ENCODE data around the gene PDE10A.
"Not testable (repeated sequence)": the region's sequence is repeated elsewhere in the genome, so short reads cannot be mapped to it uniquely, and the experiment has no call there.

Gene PDE10A

DNA sequence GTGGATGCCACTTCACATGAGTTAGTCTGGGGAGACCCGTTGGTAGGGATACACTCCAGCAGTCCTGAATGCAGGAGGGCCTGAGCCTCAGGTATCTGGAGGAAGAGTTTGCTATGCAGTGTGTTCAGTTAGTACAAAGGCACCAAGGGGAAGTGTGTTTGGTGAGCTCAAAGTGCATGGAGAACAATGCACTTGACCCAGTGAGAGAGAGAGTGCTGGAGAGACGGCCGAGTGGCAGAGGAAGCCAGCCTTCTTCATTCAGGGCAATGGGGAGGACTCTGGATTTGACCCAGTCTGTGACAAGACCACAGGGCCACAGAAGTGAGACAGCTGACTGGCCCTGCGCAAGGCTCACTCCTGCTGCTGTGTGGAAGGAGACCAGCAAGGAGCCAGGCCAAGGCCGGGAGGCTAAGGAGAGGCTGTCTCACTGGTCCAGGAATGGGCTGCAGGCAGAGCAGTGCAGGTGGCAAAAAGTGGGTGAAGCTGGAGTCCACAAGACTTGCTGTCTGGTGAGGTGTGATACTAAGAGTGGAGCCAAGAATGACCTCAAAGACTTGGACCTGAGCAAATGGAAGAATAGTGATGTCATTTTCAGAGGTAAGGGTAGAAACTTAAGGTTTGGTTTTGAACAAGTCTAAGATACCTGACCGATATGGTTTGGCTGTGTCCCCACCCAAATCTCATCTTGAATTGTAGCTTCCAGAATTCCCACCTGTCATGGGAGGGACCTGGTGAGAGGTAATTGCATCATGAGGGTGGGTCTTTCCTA is 38.0 kb downstream of the PDE10A start:
- no peak for DNase-seq (ENCODE audit: low read depth in 2 of 2)

- DNase-seq (ENCODE audit: low read depth in 2 of 2), result no peak
These were observed 41.1 kb downstream of the PDE10A start for GRCh38 chr6:165621940-165622339.

- DNase-seq (ENCODE audit: low read depth in 2 of 2), result not testable (repeated sequence)
These were observed 44.1 kb downstream of the PDE10A start for GRCh38 chr6:165618891-165619290.

- DNase-seq (ENCODE audit: low read depth in 2 of 2), result no peak
These were observed 44.8 kb downstream of the PDE10A start for GRCh38 chr6:165618241-165618640.

DNA sequence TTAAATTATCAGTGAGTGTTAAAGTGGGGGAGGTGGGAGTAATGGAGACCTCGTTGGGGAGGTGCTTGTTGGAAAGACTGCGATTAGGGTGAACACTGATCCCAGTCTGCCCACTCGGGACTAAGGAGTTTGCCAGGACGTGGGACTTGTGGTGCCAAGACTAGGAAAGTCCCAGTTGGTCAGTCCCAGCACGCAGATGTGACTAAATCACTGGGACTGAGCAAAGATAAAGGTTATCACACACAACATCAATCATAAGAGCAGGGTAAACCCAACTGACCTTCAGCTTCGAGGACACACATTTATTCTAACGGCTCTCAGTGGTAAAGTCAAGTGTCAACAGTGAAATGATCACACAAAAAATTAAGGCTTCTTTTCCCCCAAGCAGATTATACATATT is 45.5 kb downstream of the PDE10A start:
- no peak for DNase-seq (ENCODE audit: low read depth in 2 of 2)

DNA sequence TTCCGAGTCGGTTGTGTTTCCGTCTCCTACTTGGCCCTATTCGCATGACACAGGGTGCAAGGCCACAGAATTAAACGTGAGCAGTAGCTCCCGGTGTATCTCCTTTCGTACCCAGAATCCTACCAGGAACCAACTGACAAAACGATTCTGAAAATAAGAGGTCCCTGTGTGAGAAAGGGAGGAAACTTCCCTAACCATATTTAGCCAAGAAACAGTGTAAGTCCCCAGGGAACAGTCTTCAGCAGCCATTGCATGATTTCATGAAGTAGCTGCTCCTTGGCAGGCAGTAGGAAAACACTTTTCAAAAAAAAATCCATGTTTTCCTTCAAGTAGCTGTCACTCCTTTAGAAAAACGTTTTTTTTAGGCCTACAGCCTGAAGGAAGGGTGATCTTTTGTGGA is 46.9 kb downstream of the PDE10A start:
- no peak for DNase-seq (ENCODE audit: low read depth in 2 of 2)

GRCh38 chr6:165615636-165616035 is 47.4 kb downstream of the PDE10A start:
- DNase-seq (ENCODE audit: low read depth in 2 of 2), result no peak

GRCh38 chr6:165611294-165611693 is 51.7 kb downstream of the PDE10A start:
- no peak for DNase-seq (ENCODE audit: low read depth in 2 of 2)

- DNase-seq (ENCODE audit: low read depth in 2 of 2), result not testable (repeated sequence)
These were observed 54.5 kb downstream of the PDE10A start for GRCh38 chr6:165608577-165608976.

- DNase-seq (ENCODE audit: low read depth in 2 of 2), result no peak
These were observed 56.4 kb downstream of the PDE10A start for GRCh38 chr6:165606740-165607008.

DNA sequence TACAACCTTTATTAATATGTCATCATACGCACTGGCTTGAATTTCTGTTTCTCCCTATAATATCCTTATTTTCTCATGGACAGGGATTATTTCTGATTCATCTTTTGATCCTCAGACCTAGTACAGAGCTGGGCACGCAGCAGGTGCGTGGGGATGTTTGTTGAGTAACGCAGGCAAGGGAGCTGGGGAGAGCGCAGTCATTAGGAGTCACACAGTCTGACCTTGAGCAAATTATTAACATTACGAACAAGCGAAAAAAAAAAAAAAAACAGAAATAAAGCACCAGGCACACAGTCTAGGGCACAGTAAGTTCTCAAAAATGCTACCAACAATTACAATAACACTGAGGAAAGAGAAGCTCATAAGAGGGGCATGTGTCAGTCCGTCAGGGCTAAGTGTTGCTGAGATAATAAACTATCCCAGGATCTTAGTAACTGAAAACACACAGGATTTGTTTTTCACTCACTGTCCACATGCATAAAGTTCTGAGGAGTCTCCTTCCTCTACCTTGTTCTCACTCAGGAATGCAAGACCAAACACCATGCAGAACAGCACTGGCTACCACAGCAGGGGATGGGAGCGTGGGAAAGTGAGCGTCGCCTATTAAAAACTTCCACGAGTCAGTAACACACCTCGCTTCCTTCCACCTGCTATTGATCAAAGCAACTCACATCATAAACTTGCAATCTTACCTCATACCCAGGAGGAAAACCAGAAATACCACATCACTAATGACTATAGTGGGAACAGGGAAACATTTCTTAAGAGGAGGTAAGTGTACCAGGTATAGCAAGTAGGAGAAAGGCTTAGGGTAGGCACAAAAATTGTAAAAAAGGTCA is 56.9 kb downstream of the PDE10A start:
- no peak for DNase-seq (ENCODE audit: low read depth in 2 of 2)

- no peak for DNase-seq (ENCODE audit: low read depth in 2 of 2)
These were observed 57.7 kb downstream of the PDE10A start for GRCh38 chr6:165605182-165605875.

GRCh38 chr6:165602291-165602690 is 60.8 kb downstream of the PDE10A start:
- DNase-seq (ENCODE audit: low read depth in 2 of 2), result no peak

DNA sequence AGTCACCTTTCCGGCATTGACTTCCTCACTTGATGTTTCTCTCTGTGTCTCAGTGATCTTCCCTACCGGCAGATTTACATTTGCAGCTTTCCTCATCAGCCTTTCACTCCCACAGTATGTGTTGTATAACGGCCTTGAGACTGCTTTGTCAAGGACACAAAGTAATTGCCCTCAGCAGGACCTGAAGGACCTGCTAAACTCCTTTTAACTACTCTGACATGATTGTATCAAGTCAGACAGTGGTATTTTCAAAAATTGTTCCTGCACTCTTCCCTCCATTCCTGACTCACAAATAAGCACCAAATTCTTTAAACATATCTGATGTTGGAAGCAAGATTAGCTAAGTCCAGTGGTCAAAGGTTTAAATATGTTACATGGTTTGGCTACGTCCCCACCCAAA is 62.4 kb downstream of the PDE10A start:
- DNase-seq (ENCODE audit: low read depth in 2 of 2), result no peak

DNA sequence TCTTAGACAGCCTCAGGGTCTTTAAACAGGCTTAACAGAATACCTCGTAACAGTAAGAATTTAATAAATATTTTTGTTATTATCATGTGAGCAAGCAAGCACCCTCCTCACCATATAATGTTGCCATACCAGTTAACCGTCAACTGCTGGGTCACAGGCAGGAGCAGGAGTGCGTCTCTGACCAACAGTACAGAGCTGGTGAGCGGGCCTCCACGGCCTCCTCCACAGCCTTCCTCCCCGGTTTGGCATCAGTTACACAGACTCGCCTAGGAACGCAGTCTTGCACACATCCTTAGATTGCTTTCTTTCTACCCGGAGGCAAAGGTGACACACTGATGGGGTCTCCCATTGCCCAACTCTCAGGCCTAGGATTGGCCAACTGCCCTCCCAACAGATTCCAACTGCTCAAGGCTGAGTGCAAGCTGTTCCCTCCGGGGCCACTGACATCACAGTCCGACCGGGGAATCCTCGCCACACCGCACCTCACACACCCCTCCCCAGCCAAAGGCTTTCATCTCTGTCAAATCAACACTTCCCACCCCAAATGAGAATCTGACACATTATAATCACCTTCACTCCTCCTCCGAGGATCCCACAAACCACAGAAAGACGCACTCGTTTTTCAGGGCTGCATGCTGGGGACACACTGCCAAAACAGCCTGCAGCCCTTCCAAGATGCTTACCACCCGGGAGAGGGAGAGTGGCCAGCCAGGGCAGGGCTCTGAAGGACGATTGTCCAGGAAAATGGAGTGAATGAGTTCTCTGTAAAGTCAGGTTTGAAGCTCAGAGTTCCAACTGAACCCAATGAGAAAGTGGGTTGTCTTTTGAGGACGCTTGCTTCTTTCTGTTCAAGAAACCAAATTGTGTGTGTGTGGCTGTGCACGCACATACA is 63.2 kb downstream of the PDE10A start:
- DNase-seq (ENCODE audit: low read depth in 2 of 2), result no peak

DNA sequence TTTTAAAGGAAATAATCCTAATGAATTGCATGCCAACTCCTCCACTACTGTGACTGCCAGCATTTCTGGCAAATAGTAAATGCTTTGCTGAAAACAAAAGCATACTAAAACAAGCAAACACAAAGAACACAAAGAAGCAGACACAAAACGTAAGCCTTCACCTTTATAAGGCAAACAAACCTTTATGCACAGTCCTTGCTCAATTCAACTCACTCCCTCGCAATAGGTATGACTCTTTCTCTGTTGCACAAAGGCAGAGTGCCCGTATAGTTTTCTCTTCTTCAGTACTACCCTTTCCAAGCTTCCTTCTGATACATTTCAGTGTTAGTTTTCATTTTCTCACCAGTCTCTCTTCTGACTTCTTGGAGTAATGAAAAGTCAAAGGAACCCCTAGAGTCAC is 63.9 kb downstream of the PDE10A start:
- no peak for DNase-seq (ENCODE audit: low read depth in 2 of 2)

DNA sequence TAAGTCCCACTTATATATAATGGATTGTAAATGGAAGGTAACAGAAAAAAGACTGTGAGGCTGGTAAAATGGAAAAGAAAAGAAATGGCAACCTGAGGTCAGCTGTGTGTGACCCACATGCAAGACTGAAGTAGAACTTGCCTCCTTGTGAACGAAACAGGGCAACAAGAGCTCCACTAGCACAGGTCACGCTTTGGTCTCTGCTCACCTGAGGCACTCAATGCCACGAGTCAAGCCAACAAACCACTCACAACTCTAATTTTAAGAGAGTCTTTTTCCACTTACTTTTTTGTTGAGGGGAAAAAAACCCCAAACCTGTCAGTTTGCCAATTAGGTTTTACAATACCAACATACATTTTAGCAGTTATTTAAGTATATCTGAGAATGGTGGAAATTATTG is 65.2 kb downstream of the PDE10A start:
- no peak for DNase-seq (ENCODE audit: low read depth in 2 of 2)

DNA sequence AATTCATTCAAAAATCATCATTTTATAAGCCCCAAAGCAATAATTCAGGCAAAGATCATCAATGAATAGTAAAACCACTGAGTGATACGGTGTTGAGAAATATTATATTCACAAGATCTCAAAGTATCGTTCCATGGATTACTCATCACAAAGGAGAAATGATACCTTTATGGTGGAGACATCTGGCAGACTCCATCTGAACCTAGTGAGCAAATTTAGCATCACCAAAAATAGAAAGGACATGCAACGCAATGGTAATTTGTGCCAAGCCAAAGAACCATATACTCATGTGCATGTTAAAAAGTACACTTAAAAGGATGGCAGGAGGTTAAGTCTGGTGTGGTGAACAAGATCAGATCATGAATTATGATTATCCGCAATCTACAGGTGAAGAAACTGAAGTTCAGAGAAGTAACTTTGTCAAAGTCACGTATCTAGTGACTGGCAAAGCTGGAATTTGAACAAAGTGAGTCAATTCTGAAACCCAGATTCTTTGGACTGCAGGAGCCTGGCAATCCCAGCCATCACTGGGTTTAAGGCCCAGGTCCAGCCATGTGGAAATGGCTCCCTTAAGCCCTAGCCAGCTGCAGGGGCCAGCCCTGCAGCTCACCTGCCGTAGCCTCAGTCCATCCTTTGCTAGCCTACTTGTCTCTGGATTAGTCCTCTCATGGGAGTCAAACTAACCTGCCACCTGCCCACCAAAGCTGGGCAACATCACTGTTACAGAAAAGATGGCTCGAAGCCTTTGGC is 68.3 kb downstream of the PDE10A start:
- DNase-seq (ENCODE audit: low read depth in 2 of 2), result no peak

DNA sequence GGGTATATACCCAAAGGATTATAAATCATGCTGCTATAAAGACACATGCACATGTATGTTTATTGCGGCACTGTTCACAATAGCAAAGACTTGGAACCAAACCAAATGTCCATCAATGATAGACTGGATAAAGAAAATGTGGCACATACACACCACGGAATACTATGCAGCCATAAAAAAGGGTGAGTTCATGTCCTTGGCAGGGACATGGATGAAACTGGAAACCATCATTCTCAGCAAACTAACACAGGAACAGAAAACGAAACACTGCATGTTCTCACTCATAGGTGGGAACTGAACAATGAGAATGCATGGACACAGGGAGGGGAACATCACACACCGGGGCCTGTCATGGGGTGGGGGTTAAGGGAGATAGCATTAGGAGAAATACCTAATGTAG is 70.1 kb downstream of the PDE10A start:
- not testable (repeated sequence) for DNase-seq (ENCODE audit: low read depth in 2 of 2)

DNA sequence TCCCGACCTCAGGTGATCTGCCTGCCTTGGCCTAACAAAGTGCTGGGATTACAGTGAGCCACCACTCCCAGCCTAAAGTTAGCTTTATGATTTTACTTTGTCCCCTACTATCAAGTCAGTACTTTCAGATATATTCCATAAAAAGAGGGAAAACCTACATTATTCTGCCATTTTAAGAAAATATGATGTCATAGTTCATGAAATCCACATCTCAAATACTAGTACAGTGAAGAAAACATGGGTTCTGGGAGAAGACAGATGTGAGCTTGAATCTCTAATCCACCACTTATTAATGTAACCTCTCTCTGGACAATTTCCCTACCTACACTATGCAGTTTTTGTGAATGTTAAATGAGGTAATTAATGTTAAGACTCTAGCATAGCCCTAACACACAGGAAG is 74.5 kb downstream of the PDE10A start:
- no peak for DNase-seq (ENCODE audit: low read depth in 2 of 2)

DNA sequence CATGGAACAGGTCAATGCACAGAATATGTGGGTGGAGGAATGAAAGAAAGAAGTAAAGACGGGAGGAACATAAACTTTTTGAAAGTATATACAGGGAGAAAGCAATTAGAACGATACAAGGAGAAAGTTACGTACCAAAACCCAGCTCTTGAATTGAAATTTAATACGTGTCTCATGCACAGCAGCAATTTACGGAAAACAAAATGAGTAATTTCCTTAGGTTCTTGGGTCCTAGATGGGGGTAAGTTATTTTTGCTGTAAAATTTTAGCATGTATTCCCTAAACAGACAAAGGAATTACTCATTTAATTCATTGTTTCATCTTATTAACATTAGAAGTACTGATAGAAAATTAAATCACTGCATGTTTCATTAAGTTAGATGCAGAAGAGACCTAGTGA is 75.8 kb downstream of the PDE10A start:
- DNase-seq (ENCODE audit: low read depth in 2 of 2), result no peak
